ENCODE measurements around the gene RD3L. TPM values are rescaled to one million over a fixed set of nuclear protein-coding genes. Genes with fewer than 3 reads are reported as not detected.

RD3L gene
- not detected for total RNA-seq

DNA sequence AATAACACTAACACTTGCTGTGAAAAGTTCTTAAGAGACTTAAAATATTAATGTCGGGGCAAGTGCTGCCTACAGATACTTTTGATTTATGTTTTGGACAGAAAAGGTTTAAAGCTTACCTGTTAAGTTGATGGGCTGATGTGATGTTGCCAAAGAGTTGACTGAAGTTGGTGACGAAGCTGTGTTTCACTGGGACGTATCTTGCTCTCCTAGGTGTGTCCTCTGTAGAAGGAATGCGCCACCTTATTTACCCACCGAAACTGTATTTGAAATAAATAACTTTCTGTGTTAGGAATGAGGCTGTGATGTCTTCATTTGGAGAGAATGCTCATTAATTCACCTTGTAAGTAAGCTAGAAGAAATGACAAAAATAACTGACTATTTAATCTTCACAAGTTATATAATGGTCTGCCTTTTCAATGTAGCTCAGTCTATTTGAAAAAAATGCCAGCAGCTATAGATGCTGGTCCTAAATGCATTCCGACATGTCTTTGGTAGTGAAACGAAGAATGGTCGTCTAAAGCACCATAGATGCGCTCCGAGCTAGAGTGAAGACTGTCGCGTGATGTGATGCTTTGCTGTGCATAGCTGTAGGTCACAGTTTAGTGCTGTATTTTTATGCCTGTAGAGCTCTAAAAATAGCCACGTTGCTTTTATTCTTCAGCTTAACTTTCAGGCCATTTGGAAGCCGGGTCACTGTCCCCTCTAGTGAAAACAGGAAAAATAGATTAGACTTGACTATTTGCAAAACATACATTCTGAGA is at the start of gene RD3L:
RD3L (minus strand) TSS at position 557 of the 764 bp plus-strand sequence. CDS start 834 bp downstream, outside the sequence.
- no peak for DNase-seq

DNA sequence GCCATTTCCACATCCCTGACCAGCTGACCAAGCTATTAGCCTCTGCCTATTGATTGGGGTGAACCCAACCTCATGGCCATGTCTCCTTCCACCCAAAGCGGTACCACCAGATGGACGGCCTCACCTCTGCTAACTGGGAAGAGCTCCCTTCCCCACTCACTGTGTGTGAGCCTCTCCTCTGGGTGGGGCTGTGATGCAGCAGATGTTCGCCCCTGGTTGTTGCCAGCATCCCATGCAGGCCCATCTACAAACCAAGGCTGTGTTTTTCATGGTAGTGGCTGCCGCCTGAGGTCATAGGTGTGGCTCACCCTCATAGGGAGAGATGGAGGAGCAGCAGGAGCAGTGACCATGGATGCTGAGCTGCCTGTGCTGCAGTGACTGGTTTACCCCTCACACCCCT is 47.6 kb upstream of the RD3L start:
- DNase-seq, result no peak

DNA sequence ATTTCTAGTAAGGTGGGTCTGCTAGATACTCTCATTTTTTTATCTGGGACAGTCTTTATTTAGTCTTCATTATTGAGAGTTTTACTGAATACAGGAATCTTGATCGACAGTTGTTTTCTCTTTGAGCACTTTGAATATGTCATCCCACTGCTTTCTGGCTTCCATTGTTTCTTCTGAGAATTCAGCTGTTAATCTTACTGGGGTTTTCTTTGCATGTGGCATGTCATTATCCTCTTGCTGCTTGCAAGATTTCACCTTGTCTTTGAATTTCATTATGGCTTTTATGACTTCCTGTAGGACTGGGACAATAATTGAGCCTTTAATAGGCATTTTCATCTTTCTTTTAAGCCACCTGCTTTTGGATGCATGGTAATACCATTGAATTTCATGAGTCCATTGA is 46.7 kb upstream of the RD3L start:
- DNase-seq, result no peak

DNA sequence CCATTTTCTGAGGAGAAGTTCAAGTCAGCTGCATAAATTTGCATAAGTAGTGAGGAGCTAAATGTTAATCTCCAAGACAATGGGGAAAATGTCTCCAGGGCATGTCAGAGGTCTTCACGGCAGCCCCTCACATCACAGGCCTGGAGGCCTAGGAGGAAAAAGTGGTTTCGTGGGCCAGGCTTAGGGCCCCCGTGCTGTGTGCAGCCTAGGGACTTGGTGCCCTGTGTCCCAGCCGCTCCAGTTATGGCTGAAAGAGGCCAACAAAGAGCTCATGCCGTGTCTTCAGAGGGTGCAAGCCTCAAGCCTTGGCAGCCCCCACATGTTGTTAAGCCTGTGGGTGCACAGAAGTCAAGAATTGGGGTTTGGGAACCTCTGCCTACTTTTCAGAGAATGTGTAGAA is 41.9 kb upstream of the RD3L start:
- no peak for DNase-seq

DNA sequence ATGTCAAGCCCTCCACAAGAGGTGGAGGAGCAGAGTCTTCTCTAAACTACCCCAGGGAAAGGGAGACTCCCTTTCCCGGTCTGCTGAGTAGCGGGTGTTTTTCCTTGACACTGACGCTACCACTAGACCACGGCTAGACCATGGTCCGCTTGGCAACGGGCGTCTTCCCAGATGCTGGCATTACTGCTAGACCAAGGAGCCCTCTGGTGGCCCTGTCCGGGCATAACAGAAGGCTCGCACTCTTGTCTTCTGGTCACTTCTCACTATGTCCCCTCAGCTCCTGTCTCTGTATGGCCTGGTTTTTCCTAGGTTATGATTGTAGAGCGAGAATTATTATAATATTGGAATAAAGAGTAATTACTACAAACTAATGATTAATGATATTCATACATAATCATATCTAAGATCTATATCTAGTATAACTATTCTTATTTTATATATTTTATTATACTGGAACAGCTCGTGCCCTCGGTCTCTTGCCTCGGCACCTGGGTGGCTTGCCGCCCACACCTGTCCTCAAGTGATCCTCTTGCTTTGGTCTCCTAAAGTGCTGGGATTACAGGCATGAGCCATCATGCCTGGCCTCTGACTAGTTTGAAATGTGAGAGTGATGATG is 38.4 kb upstream of the RD3L start:
- DNase-seq, result peak; percentile 11

DNA sequence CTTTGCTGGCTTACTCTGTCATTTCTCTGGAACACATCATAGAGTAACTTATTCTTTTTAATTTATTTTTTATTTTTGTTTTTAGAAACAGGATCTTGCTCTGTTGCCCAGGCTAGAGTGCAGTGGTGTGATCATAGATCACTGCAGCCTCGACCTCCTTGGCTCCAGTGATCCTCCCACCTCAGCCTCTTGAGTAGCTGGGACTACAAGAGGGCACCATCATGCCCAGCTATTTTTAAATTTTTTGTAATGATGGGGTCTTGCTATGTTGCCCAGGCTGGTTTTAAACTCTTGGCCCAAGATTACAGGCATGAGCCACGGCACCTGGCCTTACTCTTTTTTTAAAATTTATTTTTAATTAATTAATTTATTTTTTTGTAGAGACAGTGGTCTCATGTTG is 32.2 kb upstream of the RD3L start:
- DNase-seq, result no peak

DNA sequence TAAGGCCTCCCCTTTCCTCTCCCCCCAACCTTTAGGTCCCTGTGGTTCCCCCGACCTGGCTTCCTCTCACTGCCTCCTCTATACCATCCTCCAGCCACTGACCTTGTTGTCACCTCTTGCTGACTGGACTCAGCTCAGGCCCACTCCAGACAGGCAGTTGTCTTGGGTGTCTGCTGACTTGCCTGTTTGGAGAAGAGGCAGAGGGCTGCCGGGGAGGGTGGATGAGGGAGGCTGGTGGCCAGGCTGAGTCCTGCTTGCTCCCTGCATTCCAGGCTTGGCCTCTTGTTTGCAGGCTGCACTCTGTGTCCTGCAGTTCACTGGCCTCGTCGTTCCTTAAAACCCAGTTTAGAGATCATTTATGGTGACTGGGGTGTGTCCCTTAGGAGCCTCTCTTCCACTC is 31.0 kb upstream of the RD3L start:
- no peak for DNase-seq

DNA sequence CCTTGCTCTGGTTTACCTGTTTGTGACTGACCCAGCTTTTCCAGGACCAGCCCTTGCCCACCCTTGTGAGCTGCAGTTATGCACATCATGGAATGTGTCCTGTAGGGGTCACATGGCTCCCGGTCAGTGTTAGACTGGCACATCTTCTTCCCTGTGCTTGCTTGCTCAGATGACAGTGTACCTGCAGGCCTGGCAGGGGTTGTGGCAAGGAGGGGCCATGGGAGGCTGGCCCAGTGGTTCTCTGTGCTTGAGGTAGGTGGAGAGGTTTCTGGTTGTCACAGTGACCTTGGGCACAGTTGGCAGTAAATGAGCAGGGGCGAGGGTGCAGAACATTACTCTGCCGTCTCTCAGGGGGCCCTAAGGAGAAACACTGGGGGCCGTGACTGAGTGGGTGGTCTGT is 27.6 kb upstream of the RD3L start:
- no peak for DNase-seq

DNA sequence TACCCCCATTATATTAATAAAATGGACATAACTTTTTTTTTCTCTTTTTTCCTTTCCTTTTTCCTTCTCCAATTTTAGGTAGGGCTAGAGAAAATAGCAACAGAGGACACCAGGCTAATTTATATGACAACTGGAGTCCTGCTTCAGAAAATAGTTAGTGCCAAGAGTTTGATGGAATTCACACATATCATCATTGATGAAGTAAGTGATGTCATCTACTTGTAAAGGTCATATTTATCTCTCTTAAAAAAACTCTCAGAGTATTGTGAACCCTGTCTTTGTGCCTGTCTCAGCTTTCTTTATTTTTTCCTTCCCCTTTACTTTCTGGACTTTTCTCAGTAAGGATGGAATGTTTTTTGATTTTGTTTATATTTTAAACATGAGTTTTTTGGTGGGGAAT is 24.3 kb upstream of the RD3L start:
- DNase-seq, result no peak

DNA sequence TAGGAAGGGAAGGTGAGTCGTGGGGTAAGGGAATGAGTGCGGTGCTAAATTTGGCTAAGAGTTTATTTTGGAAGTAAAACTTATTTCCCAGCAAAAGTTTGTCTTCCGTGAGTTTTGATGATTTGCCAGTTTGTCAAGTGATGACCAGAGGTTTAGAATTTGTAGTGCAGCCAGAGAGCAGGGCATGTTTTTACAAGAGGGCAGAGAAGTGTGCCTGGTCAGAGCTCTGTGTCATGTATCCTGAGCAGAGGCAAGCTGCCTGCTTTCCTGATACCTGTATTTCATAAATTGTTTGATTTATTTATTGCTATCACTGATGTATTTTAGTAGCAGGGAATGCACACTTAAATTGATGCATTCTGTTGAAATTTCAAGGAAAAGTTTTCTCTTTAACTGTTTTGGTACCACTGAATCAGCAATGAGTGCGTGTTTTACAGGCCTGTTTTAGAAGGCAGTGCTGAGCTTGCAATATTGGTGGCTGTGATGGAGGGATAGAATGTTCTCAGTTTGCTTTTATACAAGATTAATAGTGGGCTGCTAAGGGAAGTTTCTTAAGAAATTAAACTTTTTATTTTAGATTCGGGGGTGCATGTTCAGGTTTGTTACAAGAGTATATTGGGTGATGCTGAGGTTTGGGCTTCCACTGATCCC is 19.7 kb upstream of the RD3L start:
- DNase-seq, result no peak

DNA sequence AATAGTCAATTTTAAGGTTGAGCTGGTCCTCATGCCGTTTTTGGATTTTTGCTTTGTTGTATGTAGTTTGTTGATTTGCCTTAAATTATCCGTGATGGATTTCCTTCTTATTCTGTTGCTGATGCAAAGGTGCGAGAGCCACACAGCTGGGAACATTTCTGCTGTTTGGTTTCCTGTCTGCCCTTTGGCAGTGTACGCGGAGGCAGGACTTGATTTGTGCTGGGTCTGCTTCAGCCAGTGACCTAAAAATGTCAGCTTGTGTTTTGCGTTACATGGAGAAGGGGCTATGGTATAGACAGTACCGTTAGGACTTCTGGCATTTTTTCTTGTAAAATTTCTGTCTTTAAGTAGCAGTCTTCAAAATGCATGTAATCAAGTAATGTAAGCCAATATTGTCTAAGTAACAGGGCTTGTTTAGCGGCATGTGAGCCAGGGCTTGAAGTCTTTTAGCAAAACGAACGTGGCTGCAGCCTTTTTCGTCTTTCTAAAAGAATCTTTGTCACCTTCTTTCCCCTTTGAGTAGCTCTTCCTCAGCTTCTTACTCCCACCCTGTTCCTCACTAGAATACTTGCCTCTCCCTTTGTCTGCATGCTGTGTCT is 18.2 kb upstream of the RD3L start:
- DNase-seq, result peak; percentile 12

DNA sequence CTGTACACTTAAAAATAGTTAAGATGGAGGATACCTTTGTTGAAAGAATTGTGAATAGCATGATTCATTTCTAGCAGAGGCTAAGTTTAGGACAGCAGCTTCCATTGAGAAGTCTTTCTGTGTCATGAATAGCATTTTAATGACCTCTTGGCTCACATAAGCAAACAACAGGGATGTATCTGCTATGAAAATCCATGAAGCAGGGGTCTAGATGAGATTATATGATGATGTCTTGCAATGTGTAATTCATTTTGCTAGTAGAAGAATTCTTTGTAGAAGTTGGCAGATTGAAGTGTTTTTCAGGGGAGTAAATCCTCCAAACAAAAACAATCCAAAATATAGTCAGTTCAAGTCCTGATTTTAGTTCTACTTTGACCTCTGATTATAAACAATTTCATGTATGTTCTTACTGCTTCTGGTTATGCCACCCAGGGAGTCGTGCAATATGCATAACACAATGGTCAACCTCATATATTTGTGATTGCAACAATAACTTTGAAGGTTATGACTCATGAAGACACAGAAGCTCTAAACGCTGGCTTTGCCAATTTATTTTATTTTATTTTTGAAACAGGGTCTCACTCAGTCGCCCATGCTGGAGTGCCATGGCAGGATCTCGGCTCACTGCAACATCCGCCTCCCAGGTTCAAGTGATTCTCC is 6.9 kb upstream of the RD3L start:
- DNase-seq, result no peak

DNA sequence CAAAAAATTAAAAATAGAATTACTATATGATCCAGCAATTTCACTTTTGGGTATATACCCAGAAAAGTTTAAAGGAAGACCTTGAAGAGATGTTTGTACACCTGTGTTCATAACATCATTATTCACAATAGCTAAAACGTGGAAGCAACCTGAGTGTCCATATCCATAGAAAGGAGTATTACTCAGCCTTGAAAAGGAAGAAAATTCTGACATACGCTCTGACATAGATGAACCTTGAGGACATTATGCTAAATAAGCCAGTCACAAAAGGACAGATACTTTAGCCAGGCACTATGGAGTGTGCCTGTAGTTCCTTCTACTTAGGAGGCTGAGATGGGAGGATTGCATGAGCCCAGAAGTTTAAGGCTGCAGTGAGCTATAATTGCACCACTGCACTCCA is 6.1 kb upstream of the RD3L start:
- no peak for DNase-seq

DNA sequence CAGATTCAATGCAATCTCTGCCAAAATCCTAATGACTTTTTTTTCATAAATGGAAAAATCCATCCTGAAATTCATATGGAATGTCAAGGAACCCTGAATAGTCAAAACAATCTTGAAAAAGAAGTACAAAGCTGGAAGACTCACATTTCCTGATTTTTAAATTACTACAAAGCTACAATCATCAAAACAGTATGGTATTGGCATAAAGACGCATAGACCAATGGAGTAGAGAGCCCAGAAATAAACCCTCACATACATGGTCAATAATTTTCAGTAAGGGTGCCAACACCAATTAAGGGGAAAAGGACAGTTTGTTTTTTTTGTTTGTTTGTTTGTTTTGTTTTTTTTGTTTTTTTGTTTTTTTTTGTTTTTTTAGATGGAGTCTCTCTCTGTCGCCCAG is 4.6 kb upstream of the RD3L start:
- DNase-seq, result no peak

DNA sequence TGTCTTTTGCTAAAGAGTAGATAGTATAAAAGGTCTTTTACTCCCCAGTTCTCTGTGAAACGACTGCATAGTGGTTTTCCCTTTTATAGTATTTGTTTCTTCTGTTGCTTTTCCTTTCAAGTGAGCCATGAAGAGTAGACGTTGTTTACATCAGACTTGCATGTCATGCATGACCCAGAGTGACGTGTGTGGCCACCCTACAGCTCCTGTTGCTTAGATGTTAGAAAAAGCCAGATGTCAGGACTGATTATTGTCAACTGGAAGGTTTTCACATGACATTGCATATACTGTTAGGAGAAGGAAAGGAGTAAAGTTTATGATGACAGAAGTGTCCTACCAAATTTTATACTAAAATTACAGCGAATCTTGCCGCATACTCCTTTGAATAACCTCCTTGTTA is 1.3 kb upstream of the RD3L start:
- DNase-seq, result no peak

DNA sequence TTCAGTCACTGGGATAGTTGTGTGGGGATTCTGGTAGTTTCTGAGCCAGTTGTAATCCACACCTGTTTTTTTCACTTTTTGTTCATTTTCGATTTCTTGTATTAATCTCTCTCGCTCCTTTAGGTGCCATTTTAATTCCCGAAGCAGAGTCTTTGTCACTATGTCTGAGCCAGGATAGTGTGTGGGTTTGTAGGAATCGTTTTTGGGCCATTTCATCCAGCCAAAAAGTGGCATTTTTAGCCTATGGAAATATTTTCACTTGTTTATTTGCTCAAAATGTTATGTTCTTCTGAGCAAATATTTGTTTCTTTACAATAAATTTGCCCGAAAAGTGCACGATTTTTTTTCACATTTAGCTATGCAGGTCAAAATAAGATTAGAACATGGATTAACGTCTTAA is 867 bp downstream of the RD3L start:
- DNase-seq, result no peak

DNA sequence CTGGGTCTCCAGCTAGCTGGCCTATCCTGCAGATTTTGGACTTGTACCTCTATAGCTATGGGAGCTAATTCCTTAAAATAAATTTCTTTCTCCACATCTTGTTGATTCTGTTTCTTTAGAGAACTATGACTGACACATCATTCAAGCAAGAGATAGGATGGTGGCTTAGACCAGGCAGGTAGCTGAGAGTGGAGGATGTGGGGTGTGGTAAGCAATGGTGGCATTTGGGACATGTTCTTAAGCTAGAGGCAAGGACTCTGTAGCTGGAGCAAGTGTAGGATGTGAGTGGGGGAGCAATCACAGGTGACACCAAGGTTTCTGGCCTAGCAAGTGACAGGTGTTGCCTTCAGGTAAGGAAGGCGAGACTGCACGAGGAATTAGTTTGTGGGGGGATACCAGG is 7.2 kb downstream of the RD3L start:
- no peak for DNase-seq

DNA sequence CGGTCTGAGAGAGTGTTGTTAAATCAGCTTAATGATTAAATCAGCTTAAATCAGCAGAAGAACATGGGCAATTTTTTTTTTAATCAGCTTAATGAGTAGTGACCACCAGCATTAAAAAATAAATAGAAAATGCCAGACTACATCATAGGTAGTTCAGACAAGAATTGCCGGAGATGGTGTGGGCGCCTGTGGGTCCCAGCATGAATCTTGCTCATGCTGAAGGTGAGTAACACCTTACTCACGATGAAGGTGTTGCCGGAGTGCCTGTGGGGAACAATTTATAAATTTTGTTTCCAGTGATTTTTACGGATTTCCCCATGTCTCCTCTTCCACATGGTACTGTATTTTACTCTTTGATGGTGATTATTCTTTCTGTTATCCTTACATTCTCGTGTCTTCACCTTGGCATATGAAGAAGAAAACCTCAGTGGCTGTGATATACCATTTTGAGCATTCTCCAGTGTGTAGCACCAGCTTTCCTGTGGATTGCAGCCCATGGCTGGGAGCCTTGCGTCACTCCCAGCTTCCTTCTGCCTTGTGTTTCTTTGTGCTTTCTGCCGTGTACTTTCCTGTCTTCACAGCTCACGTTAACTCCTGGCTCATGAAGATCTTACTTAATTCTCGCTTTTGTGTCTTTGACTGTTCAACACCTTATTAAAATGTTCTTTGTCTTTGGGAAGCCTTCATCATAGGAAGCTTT is 9.4 kb downstream of the RD3L start:
- no peak for DNase-seq

DNA sequence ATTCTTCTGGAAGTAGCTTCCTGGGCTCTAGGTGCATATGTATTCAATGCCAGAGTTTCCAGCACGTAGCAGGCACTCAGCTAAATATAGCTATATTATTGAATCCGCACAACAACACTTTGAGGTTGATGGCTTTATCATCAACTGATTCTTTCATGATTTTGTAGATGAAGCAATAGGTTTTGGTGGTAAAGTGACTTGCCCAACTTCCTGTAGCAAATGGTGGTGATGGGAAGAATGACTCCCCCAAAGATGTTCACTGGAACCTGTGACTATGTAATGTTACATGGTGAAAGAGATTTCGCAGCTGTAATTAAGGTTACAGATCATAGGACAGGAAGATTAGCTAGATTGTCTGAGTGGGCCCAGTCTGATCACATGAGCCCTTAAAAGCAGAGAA is 10.9 kb downstream of the RD3L start:
- no peak for DNase-seq

DNA sequence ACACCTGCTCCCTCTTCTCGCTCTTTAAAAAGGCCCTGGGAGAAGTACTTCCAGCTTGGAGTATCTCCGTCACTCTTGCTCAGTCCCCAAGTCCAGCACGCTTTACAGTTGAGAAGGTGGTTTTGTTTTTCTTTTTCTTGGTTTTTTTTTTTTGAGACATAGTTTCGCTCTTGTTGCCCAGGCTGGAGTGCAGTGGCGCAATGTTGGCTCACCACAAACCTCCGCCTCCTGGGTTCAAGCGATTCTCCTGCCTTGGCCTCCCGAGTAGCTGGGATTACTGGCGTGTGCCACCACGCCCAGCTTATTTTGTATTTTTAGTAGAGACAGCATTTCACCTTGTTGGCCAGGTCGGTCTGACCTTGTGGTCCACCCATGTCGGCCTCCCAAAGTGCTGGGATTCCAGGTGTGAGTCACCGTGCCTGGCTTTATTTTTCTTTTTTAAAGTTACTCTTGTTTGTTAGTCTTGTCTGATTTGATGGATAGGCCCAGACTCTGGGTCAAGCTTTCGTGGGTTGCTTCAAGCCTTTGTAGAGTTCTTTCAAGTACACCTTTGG is 12.2 kb downstream of the RD3L start:
- no peak for DNase-seq

DNA sequence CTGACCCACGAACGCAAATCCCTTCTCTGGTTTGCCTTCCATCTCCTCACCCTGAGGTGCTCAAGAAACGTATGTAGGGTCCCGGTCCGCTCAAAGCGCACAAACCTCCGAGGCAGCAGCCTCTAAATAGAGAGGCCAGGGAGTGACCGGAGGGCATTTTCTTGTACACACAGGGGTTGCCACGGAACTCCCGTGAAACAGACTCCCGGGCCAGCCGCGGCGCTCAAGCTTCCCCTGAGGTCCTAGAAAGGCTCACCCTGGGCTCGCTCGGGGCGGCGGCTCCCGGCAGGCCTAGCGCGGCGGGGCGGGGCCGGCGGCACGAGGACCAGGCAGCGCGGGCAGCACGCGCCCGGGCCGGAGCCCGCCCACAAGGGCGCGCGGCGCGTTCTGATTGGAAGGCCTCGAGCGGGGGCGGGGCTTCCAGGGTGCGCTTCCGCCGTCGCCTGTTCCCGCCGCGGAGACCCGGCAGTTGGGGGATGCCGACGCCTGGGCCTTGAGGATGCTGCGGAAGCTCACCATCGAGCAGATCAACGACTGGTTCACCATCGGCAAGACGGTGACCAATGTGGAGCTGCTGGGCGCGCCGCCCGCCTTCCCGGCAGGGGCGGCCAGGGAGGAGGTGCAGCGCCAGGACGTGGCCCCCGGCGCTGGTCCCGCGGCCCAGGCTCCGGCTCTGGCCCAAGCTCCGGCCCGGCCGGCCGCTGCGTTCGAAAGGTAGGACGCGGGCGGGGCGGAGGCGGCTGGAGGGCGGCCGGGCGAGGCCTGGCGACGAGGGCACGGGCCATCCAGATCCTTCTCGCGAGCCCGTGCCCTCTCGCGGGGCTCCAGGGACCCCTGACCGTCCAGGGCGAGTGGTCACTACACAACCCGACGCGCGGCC is 14.1 kb downstream of the RD3L start, which contains the start of gene TDRD9:
TDRD9 (plus strand) TSS at position 446 of the 880 bp plus-strand sequence; CDS start at position 500, 54 bp downstream.
- no peak for DNase-seq

Data from tongue (tissue), 2 donors.